Cardiac fibroblast (primary cell): ENCODE measurements around the gene ERVK3-1.

Experiments
- DNase-seq, 2 donors: peaks; one replicate each; pipeline versions ENCODE4 v3.0.0 to v3.0.0-alpha.2; 2010; ENCODE audit warnings: low read depth in 2 of 2
- H3K4me3 ChIP-seq, 2 donors: replicated peaks in 1 of 2; 1 replicate in 1 of 2; 2 replicates in 1 of 2; pipeline ENCODE4 v1.5.1; 2011; ENCODE audit warnings: low read depth in 2 of 2, low read length in 2 of 2, mild to moderate bottlenecking in 2 of 2, moderate library complexity in 1 of 2
- CTCF ChIP-seq: IDR thresholded peaks from one replicate; pipeline ENCODE4 v1.5.1; 2011; ENCODE audit warnings: low read depth, mild to moderate bottlenecking, low read length, inconsistent platforms

The ERVK3-1 gene

GRCh38 chr19:58330458-58330857 lies 25.3 kb downstream of the ERVK3-1 start:
- H3K4me3 ChIP-seq: no peak overlapping the region
- no peak for TF ChIP-seq CTCF
- peak; percentile 70 to 84 for DNase-seq

DNA sequence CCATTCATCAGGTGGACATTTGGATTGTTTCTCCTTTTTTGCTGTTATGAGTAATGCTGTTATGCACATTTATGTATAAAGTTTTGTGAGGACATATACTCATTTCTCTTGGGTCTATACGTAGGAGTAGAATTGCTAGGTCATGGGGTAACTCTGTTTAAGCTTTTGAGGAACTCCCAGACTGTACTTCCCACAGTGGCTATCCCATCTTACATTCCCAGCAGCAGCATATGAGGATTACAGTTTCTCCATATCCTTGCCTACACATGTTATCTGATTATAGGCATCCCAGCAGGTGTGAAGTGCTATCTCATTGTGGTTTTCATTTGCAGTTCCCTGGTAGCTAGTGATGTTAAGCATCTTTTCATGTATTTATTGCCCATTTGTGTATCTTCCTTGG lies 27.5 kb downstream of the ERVK3-1 start:
- no peak for TF ChIP-seq CTCF
- H3K4me3 ChIP-seq: no peak overlapping the region
- no peak for DNase-seq

DNA sequence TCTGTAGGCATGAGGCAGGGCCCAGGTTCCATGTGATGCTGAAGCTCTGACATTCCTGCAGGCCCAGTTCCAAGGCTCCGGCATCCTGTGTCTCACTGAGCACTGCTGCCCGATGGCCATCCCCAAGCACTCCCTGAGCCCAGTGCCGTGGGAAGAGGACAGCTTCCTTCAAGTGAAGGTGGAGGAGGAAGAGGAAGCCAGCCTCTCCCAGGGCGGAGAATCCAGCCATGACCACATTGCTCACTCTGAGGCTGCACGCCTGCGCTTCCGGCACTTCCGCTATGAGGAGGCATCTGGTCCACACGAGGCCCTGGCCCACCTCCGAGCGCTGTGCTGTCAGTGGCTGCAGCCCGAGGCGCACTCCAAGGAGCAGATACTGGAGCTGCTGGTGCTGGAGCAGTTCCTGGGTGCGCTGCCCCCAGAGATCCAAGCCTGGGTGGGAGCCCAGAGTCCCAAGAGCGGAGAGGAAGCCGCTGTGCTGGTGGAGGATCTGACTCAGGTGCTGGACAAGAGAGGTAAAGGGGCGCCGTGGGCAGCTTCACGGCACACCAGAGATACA lies 29.6 kb downstream of the ERVK3-1 start:
- no peak for TF ChIP-seq CTCF
- DNase-seq: no peak

DNA sequence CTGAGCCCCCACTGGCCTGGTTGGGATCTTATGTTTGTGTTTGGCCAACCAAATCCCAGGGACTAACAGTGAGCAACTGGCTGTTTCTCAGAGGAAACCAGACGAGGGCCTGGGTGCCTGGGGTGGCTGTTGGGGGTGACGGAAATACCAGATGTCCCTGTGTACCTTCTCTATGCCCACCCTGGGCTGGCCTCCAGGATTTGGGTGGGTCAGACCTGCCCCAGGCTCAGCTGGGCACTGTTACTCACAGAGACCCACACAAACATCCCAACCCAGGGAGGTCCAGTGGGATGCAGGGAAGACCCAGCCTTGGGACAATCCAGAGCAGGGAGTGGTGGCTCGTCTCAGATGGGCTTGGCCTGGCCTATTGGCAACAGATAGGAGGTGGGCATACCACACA lies 30.5 kb downstream of the ERVK3-1 start:
- no peak overlapping the region for H3K4me3 ChIP-seq
- no peak for TF ChIP-seq CTCF
- no peak for DNase-seq

More for the DNA sequence above, 29.6 kb downstream of the ERVK3-1 start:
- H3K4me3 ChIP-seq: no peak overlapping the region

DNA sequence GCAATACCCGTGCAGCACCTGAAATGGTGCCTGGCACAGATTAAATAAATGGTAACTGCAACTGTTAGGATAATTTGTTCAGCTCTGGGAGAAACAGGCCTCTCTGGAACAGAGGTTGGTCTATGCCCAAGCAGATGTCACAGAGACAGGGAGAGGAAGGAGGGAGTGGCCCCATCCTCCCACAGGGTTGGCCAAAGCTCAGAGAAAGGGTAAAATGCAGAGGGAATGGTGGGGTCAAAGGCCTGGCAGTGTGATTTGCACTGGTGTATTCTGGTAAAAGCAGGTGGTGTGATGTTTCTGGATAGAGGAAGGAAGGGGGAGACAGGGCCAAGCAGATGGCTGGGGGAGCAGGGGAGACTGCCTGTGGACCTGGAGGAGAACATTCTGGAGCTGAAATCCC lies 31.0 kb downstream of the ERVK3-1 start:
- H3K4me3 ChIP-seq: no peak overlapping the region
- no peak for DNase-seq
- TF ChIP-seq CTCF: no peak

GRCh38 chr19:58336820-58337219 lies 31.6 kb downstream of the ERVK3-1 start:
- no peak for TF ChIP-seq CTCF
- no peak for DNase-seq

DNA sequence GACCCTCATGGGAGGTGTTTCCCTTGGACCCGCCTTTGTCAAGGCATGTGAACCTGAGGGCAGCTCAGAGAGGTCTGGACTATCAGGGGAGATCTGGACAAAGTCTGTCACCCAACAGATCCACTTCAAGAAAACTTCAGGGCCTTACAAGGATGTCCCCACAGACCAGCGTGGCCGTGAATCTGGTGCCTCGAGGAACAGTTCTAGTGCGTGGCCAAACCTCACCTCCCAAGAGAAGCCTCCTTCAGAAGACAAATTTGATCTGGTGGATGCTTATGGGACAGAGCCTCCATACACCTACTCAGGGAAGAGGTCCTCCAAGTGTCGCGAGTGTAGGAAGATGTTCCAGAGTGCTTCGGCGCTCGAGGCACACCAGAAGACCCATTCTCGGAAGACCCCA lies 33.2 kb downstream of the ERVK3-1 start:
- no peak overlapping the region for H3K4me3 ChIP-seq
- TF ChIP-seq CTCF: no peak
- DNase-seq: no peak

More at GRCh38 chr19:58336820-58337219, 31.6 kb downstream of the ERVK3-1 start:
- H3K4me3 ChIP-seq: no peak overlapping the region
